ENCODE measurements around the gene TACC3. TPM values are rescaled to one million over a fixed set of nuclear protein-coding genes. Genes with fewer than 3 reads are reported as not detected.

The TACC3 gene
- total and polyA plus RNA-seq, 2 donors (not counting 1 experiment from before 2014, with no cell fraction given) = 7.3 to 10.2 TPM

DNA sequence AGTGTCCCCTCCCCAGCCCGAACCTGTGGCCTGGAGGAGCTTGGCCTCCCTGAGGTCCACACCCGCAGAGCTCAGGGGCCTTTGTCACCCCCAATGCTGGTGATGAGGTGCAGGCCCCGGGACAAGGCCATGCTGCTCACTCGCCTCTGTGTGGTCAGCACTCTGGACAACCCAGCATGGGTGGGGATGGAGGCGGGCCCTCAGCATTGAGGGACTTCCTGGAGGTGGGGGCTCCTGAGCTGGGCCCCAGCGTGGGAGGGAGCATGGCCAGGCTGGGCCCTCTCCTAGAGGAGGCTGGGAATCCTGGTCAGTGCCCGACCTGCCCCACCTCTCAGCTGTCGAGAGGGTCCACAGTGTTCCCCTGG lies 30.6 kb downstream of the TACC3 start:
- no peak for TF ChIP-seq EZH2 (IDR thresholded peaks at IDR 0.05; ENCODE audit: low read length, missing control alignments)
- TF ChIP-seq, protein P1, sequence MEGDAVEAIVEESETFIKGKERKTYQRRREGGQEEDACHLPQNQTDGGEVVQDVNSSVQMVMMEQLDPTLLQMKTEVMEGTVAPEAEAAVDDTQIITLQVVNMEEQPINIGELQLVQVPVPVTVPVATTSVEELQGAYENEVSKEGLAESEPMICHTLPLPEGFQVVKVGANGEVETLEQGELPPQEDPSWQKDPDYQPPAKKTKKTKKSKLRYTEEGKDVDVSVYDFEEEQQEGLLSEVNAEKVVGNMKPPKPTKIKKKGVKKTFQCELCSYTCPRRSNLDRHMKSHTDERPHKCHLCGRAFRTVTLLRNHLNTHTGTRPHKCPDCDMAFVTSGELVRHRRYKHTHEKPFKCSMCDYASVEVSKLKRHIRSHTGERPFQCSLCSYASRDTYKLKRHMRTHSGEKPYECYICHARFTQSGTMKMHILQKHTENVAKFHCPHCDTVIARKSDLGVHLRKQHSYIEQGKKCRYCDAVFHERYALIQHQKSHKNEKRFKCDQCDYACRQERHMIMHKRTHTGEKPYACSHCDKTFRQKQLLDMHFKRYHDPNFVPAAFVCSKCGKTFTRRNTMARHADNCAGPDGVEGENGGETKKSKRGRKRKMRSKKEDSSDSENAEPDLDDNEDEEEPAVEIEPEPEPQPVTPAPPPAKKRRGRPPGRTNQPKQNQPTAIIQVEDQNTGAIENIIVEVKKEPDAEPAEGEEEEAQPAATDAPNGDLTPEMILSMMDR (conservative IDR thresholded peaks at IDR 0.05 in 1 of 2, IDR thresholded peaks at IDR 0.05 in 1 of 2; ENCODE audit: low read depth in 1 of 2, low read length in 2 of 2) = no peak
- H4K20me1 ChIP-seq (ENCODE audit: control insufficient read depth, extremely low read depth, insufficient read depth, low read length) = no peaks in the 10 kb centered on the region
- H3K4me2 ChIP-seq (ENCODE audit: extremely low read depth, insufficient read depth, low read length) = no peak overlapping the region
- H3K4me3 ChIP-seq (replicated peaks in 1 of 4; ENCODE audit: control extremely low read depth in 1 of 4, insufficient read depth in 1 of 4, low read depth in 3 of 4, low read length in 4 of 4) = no peak overlapping the region
- H3K4me1 ChIP-seq (ENCODE audit: control insufficient read depth, extremely low read depth, insufficient read depth, low read length) = no peaks in the 10 kb centered on the region
- DNase-seq (ENCODE audit: low read depth in 2 of 2) = no peak
- H3K9ac ChIP-seq (ENCODE audit: insufficient read depth, low read length) = no peak overlapping the region
- no peaks in the 10 kb centered on the region for H3K9me3 ChIP-seq (ENCODE audit: control insufficient read depth, insufficient read depth, low read depth, low read length)
- no peak overlapping the region for H3K27ac ChIP-seq (ENCODE audit: insufficient read depth, low read length)
- no peaks in the 10 kb centered on the region for H3K27me3 ChIP-seq (ENCODE audit: control insufficient read depth, insufficient read depth, low read length)
- H3K36me3 ChIP-seq (ENCODE audit: control insufficient read depth, insufficient read depth, low read length) = no peaks in the 10 kb centered on the region
- no peaks in the 10 kb centered on the region for H3K79me2 ChIP-seq (ENCODE audit: control insufficient read depth, insufficient read depth, low read length)
- no peak overlapping the region for H2AFZ ChIP-seq (ENCODE audit: low read length)

DNA sequence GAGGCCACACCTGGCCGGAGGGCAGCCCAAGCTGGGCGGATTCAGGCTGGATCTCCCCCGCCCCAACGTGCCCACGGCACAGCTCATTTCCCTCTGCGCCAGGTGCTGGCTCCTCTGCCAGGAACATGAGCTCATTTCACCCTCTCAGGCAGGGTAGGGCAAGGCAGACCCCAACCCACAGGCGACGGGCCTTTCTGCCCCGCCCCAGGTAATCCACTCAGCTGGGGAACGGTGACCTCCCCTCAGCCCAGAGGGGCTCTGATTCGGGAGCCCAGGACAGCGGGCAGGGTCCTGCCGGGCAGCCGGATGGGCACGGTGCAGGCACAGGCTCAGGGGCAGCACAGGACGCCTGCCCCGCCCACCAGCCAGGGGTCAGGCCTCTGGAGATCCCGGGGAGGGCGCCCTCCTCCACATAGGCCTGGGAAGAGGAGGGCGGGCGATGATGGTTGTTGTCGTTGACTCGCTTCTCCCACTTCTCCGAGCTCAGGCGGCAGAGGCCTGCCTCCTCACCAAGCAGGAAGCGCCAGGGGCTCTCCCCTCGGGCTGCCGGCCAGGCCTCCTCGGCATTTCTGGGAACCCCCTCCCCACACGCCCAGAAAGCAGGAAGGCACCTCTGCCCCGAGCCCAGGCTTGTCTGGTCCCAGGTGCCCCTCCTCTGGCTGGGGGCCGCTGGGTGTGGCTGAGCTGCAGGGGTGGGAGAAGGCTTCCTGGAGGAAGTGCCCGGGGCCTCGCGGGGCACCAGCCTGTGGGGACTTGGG lies 31.1 kb downstream of the TACC3 start:
- Histone ChIP-seq H3K4me3 (replicated peaks in 1 of 4; ENCODE audit: control extremely low read depth in 1 of 4, insufficient read depth in 1 of 4, low read depth in 3 of 4, low read length in 4 of 4) (no peak overlapping the region), H4K20me1 (ENCODE audit: control insufficient read depth, extremely low read depth, insufficient read depth, low read length) (no peaks in the 10 kb centered on the region), H3K4me2 (ENCODE audit: extremely low read depth, insufficient read depth, low read length) (no peak overlapping the region), H3K9me3 (ENCODE audit: control insufficient read depth, insufficient read depth, low read depth, low read length) (no peaks in the 10 kb centered on the region), H3K27me3 (ENCODE audit: control insufficient read depth, insufficient read depth, low read length) (no peaks in the 10 kb centered on the region), H3K36me3 (ENCODE audit: control insufficient read depth, insufficient read depth, low read length) (no peaks in the 10 kb centered on the region), H3K4me1 (ENCODE audit: control insufficient read depth, extremely low read depth, insufficient read depth, low read length) (no peaks in the 10 kb centered on the region), H3K27ac (ENCODE audit: insufficient read depth, low read length) (no peak overlapping the region), H3K79me2 (ENCODE audit: control insufficient read depth, insufficient read depth, low read length) (no peaks in the 10 kb centered on the region), H3K9ac (ENCODE audit: insufficient read depth, low read length) (no peak overlapping the region), H2AFZ (ENCODE audit: low read length) (no peak overlapping the region)
- DNase-seq (ENCODE audit: low read depth in 2 of 2) = no peak
- TF ChIP-seq, protein P1 (conservative IDR thresholded peaks at IDR 0.05 in 1 of 2, IDR thresholded peaks at IDR 0.05 in 1 of 2; ENCODE audit: low read depth in 1 of 2, low read length in 2 of 2) = no peak
- TF ChIP-seq EZH2 (IDR thresholded peaks at IDR 0.05; ENCODE audit: low read length, missing control alignments) = no peak

DNA sequence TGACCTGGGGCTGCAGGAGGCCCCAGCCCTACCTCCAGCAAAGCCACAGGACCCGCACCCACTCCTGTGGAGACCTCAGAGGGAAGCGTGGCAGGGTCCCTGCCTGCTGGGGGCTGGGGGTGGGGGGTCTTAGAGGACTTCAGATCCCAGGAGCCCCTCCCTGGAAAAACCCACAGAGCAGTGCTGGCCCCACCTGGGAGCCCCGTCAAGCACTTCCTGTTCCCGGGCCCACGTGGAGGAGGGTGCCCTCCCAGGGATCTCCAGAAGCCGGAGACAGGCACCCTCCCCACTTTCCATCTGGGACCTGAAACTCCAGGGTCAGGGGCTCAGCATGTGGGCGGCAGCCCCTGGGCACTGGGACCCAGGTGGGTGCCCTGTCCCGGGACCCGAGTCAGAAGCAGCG lies 32.0 kb downstream of the TACC3 start:
- DNase-seq (ENCODE audit: low read depth in 2 of 2) = no peak
- Histone ChIP-seq H3K9ac (ENCODE audit: insufficient read depth, low read length) (no peak overlapping the region), H3K79me2 (ENCODE audit: control insufficient read depth, insufficient read depth, low read length) (no peaks in the 10 kb centered on the region), H3K4me3 (replicated peaks in 1 of 4; ENCODE audit: control extremely low read depth in 1 of 4, insufficient read depth in 1 of 4, low read depth in 3 of 4, low read length in 4 of 4) (no peak overlapping the region), H3K27me3 (ENCODE audit: control insufficient read depth, insufficient read depth, low read length) (no peaks in the 10 kb centered on the region), H3K36me3 (ENCODE audit: control insufficient read depth, insufficient read depth, low read length) (no peaks in the 10 kb centered on the region), H3K4me1 (ENCODE audit: control insufficient read depth, extremely low read depth, insufficient read depth, low read length) (no peaks in the 10 kb centered on the region), H3K9me3 (ENCODE audit: control insufficient read depth, insufficient read depth, low read depth, low read length) (no peaks in the 10 kb centered on the region), H3K4me2 (ENCODE audit: extremely low read depth, insufficient read depth, low read length) (no peak overlapping the region), H4K20me1 (ENCODE audit: control insufficient read depth, extremely low read depth, insufficient read depth, low read length) (no peaks in the 10 kb centered on the region), H2AFZ (ENCODE audit: low read length) (no peak overlapping the region), H3K27ac (ENCODE audit: insufficient read depth, low read length) (no peak overlapping the region)
- no peak for TF ChIP-seq EZH2 (IDR thresholded peaks at IDR 0.05; ENCODE audit: low read length, missing control alignments)
- TF ChIP-seq, protein P1 (conservative IDR thresholded peaks at IDR 0.05 in 1 of 2, IDR thresholded peaks at IDR 0.05 in 1 of 2; ENCODE audit: low read depth in 1 of 2, low read length in 2 of 2) = no peak

All from fibroblast of lung (primary cell).